HCT116 (cell line): ENCODE results near the gene ECE1. TPM values are rescaled to one million over a fixed set of nuclear protein-coding genes. Genes with fewer than 3 reads are reported as not detected.

Experiments
- ATAC-seq: fragments of 200-7000 bp; cut with Tn5 transposase; 2 replicates; pipeline ENCODE4 v1.9.1; 2020; ENCODE audit warnings: mild to moderate bottlenecking, moderate library complexity
- BruUV-seq: library from RNA; stranded (reverse); fragments of 400-500 nt; replicated peaks from 2 replicates; lab custom pipeline; 2021; lab: Mats Ljungman, UMichigan
- CTCF ChIA-PET: fragments of 300-600 bp; sonication (Branson Sonifier 250); formaldehyde crosslinking; loops from one replicate; lab custom pipeline; 2021; ENCODE audit warnings: antibody characterized with exemption; lab: Charles Lee
- POLR2A ChIA-PET: fragments of 300-600, 350-600 bp; sonication (Branson Sonifier 250); formaldehyde crosslinking; loops from one replicate; lab custom pipeline; 2021; ENCODE audit warnings: antibody characterized with exemption; lab: Charles Lee
- RAD21 ChIA-PET, 2 experiments: fragments of 300-600 bp; sonication (Branson Sonifier 250); formaldehyde crosslinking; loops; one replicate each; lab custom pipeline; 2023; ENCODE audit warnings: low total read pairs in 2 of 2; ENCODE audit not compliant: uncharacterized antibody in 2 of 2, unreplicated experiment in 2 of 2, low non-redundant PET in 1 of 2; lab: Charles Lee
- DNase-seq: peaks from one replicate; pipeline ENCODE4 v3.0.0-alpha.2; 2010; ENCODE audit warnings: low read depth, low spot score
- H2AFZ ChIP-seq: fragments of 200-600 bp; shearing (Covaris generic), sonication (generic); 2 replicates; pipeline ENCODE4 v1.6.1; 2017; ENCODE audit warnings: low read depth, mixed run types, mixed read lengths, antibody characterized with exemption, low read length; ENCODE audit not compliant: poor library complexity, severe bottlenecking
- H3K27ac ChIP-seq: 2 replicates; pipeline ENCODE4 v1.5.1; 2012; ENCODE audit warnings: low read depth, low read length
- H3K27me3 ChIP-seq: fragments of 200-600 bp; sonication (generic); 2 replicates; pipeline ENCODE4 v1.6.1; 2016; ENCODE audit warnings: mixed run types, low read length, mixed read lengths; ENCODE audit not compliant: insufficient read depth
- H3K36me3 ChIP-seq, 2 experiments: fragments of 200-500 bp in 1 of 2; fragments of 200-600 bp in 1 of 2; sonication (Bioruptor generic) in 1 of 2; sonication (generic) in 1 of 2; 2 replicates each; pipeline versions ENCODE4 v1.5.1 to v1.6.1; 2014 to 2016; ENCODE audit warnings: low read length in 2 of 2, inconsistent platforms in 1 of 2, mixed read lengths in 1 of 2, mixed run types in 1 of 2; ENCODE audit not compliant: insufficient read depth in 2 of 2, control insufficient read depth in 1 of 2
- H3K4me1 ChIP-seq, 2 experiments: fragments of 200-600 bp in 1 of 2; sonication (generic) in 1 of 2; 2 replicates each; pipeline versions ENCODE4 v1.5.1 to v1.6.1; 2012 to 2017; ENCODE audit warnings: low read length in 2 of 2, inconsistent platforms in 1 of 2, mild to moderate bottlenecking in 1 of 2, mixed read lengths in 1 of 2, mixed run types in 1 of 2, moderate library complexity in 1 of 2; ENCODE audit not compliant: insufficient read depth in 2 of 2, control insufficient read depth in 1 of 2
- H3K4me2 ChIP-seq: fragments of 200-600 bp; sonication (generic); 2 replicates; pipeline ENCODE4 v1.6.1; 2017; ENCODE audit warnings: mixed run types, low read length, mixed read lengths
- H3K4me3 ChIP-seq, 2 experiments: fragments of 200-600 bp in 1 of 2; sonication (generic) in 1 of 2; replicated peaks in 1 of 2; 2 replicates each; pipeline ENCODE4 v1.5.1; 2011 to 2016; ENCODE audit warnings: low read length in 2 of 2, control low read depth in 1 of 2, low read depth in 1 of 2, mild to moderate bottlenecking in 1 of 2, mixed read lengths in 1 of 2, mixed run types in 1 of 2
- H3K79me2 ChIP-seq: fragments of 200-600 bp; sonication (generic); 2 replicates; pipeline ENCODE4 v1.6.1; 2017; ENCODE audit warnings: mild to moderate bottlenecking, mixed run types, low read length, moderate library complexity, mixed read lengths; ENCODE audit not compliant: insufficient read depth
- H3K9ac ChIP-seq: fragments of 200-600 bp; sonication (generic); 2 replicates; pipeline ENCODE4 v1.6.1; 2016; ENCODE audit warnings: low read length, mixed read lengths
- H3K9me2 ChIP-seq: fragments of 200-600 bp; sonication (generic), shearing (Covaris generic); 2 replicates; pipeline ENCODE4 v1.6.1; 2017; ENCODE audit warnings: mixed run types, mild to moderate bottlenecking, moderate library complexity; ENCODE audit not compliant: insufficient read depth
- H3K9me3 ChIP-seq, 2 experiments: fragments of 200-500 bp in 1 of 2; fragments of 200-600 bp in 1 of 2; sonication (Bioruptor generic) in 1 of 2; sonication (generic) in 1 of 2; 2 replicates each; pipeline ENCODE4 v1.6.1; 2014 to 2017; ENCODE audit warnings: low read length in 2 of 2, mixed read lengths in 2 of 2, inconsistent platforms in 1 of 2, low read depth in 1 of 2, mild to moderate bottlenecking in 1 of 2, mixed run types in 1 of 2, moderate library complexity in 1 of 2; ENCODE audit not compliant: control insufficient read depth in 1 of 2, insufficient read depth in 1 of 2
- H4K20me1 ChIP-seq: fragments of 200-600 bp; sonication (generic), shearing (Covaris generic); 2 replicates; pipeline ENCODE4 v1.6.1; 2017; ENCODE audit warnings: mixed run types, mild to moderate bottlenecking, moderate library complexity; ENCODE audit not compliant: insufficient read depth
- CBX3 ChIP-seq: IDR thresholded peaks from 2 replicates; pipeline ENCODE4 v1.6.1; 2012; ENCODE audit warnings: low read depth
- CEBPB ChIP-seq: IDR thresholded peaks from 2 replicates; pipeline ENCODE4 v1.6.1; 2012; ENCODE audit warnings: low read depth
- EGR1 ChIP-seq: IDR thresholded peaks from 2 replicates; pipeline ENCODE4 v1.6.1; 2012; ENCODE audit warnings: low read depth
- ELF1 ChIP-seq: IDR thresholded peaks from 2 replicates; pipeline ENCODE4 v1.6.1; 2012; ENCODE audit warnings: low read depth, borderline replicate concordance
- EZH2 ChIP-seq: fragments of 200-600 bp; sonication (generic); IDR thresholded peaks from 2 replicates; pipeline ENCODE4 v1.6.1; 2017; ENCODE audit warnings: antibody characterized with exemption, mixed run types
- EZH2phosphoT487 ChIP-seq: fragments of 200-600 bp; IDR thresholded peaks from 2 replicates; pipeline ENCODE4 v1.6.1; 2018; ENCODE audit warnings: antibody characterized with exemption, borderline replicate concordance
- FOSL1 ChIP-seq: IDR thresholded peaks from 2 replicates; pipeline ENCODE4 v1.6.1; 2012; ENCODE audit warnings: low read depth
- JUND ChIP-seq: IDR thresholded peaks from 2 replicates; pipeline ENCODE4 v1.6.1; 2012
- POLR2A ChIP-seq: IDR thresholded peaks from 2 replicates; pipeline ENCODE4 v1.7.0; 2011; ENCODE audit warnings: borderline replicate concordance; ENCODE audit not compliant: insufficient read depth, insufficient read length; ENCODE audit errors: extremely low read depth
- POLR2AphosphoS5 ChIP-seq: IDR thresholded peaks from 2 replicates; pipeline ENCODE4 v1.6.1; 2011; ENCODE audit warnings: mild to moderate bottlenecking, low read depth, low read length, moderate library complexity
- RAD21 ChIP-seq: IDR thresholded peaks from 2 replicates; pipeline ENCODE4 v1.6.1; 2012; ENCODE audit warnings: low read depth, mild to moderate bottlenecking
- SP1 ChIP-seq: IDR thresholded peaks from 2 replicates; pipeline ENCODE4 v1.6.1; 2012; ENCODE audit warnings: low read depth
- SRF ChIP-seq: IDR thresholded peaks from 2 replicates; pipeline ENCODE4 v1.6.1; 2012; ENCODE audit warnings: low read depth
- TCF7L2 ChIP-seq: IDR thresholded peaks from 2 replicates; pipeline ENCODE4 v1.7.0; 2011; ENCODE audit warnings: borderline replicate concordance, inconsistent platforms; ENCODE audit not compliant: insufficient read depth, insufficient read length; ENCODE audit errors: extremely low read depth
- ZFX ChIP-seq: fragments of 450-650 bp; IDR thresholded peaks from 2 replicates; pipeline ENCODE4 v1.6.1; 2017
- intact Hi-C: fragments of 100-400 bp; cut with micrococcal nuclease; formaldehyde crosslinking; loops from 2 replicates; pipeline ENCODE4 v1.10.0; 2022
- total RNA-seq: library from RNA; stranded (reverse); gene quantifications from one replicate; pipeline ENCODE4 v1.2.1, GENCODE V29; 2021; ENCODE audit not compliant: unreplicated experiment
- TF ChIP-seq, protein P1 (sequence below), 3 experiments: fragments of 200-600 bp in 1 of 3; sonication (generic) in 1 of 3; IDR thresholded peaks in 2 of 3; conservative IDR thresholded peaks in 1 of 3; 2 replicates each; pipeline ENCODE4 v1.5.1; 2012 to 2017; ENCODE audit warnings: low read depth in 2 of 3, low read length in 2 of 3, antibody characterized with exemption in 1 of 3, borderline replicate concordance in 1 of 3, control low read depth in 1 of 3, mild to moderate bottlenecking in 1 of 3, mixed read lengths in 1 of 3, mixed run types in 1 of 3, moderate library complexity in 1 of 3; ENCODE audit not compliant: insufficient read depth in 1 of 3
- TF ChIP-seq, protein P2 (sequence below): IDR thresholded peaks from 2 replicates; pipeline ENCODE4 v1.6.1; 2011; ENCODE audit warnings: mild to moderate bottlenecking, low read length, moderate library complexity; ENCODE audit not compliant: insufficient replicate concordance; ENCODE audit errors: extremely low read depth
- TF ChIP-seq, protein P3 (sequence below): IDR thresholded peaks from 2 replicates; pipeline ENCODE4 v1.6.1; 2012
- TF ChIP-seq, protein P4 (sequence below): IDR thresholded peaks from 2 replicates; pipeline ENCODE4 v1.6.1; 2012
- TF ChIP-seq, protein P5 (sequence below): IDR thresholded peaks from 2 replicates; pipeline ENCODE4 v1.6.1; 2012; ENCODE audit warnings: low read depth

Gene ECE1
- total RNA-seq, 1 experiment from 2014 or later = 66.8 TPM

DNA sequence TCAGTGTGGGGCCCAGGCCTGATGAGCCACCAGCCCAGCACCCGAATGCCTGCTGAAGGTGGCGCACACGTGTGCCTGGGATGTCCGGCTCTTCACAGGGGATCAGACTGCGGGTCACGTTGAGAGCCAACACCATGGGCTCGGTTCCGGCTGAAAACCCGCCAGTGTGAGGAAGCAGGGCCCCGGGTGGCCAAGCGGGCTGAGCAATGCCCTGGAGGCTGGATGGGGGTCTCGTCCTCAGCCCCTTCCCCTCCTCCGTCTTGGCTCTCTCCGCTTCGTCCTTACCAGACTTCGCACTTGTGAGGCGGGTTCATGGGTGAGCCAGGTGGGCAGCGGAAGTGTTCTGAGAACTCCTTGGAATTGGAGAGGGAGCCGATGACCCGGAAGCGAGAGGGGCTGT, 70.6 kb downstream of the ECE1 start:
- H2AFZ ChIP-seq = no peak overlapping the region
- H3K27me3 ChIP-seq = no peaks in the 10 kb centered on the region
- intact Hi-C loops = loop anchor here (5.0 kb wide), 1 partner anchor 148 kb away; no protein-coding TSS in a partner anchor
- POLR2A ChIA-PET = no interaction called here
- H3K36me3 ChIP-seq = peaks cover 6 to 7% of the 10 kb centered on the region in 2 experiments; a peak in 3 of 4 replicates
- CTCF ChIA-PET = interaction anchor here (3.5 kb wide), 1 partner anchor 148 kb away, joined by 53 read pairs; no protein-coding TSS in a partner anchor
- TF ChIP-seq JUND = no peak
- TF ChIP-seq, protein P1, sequence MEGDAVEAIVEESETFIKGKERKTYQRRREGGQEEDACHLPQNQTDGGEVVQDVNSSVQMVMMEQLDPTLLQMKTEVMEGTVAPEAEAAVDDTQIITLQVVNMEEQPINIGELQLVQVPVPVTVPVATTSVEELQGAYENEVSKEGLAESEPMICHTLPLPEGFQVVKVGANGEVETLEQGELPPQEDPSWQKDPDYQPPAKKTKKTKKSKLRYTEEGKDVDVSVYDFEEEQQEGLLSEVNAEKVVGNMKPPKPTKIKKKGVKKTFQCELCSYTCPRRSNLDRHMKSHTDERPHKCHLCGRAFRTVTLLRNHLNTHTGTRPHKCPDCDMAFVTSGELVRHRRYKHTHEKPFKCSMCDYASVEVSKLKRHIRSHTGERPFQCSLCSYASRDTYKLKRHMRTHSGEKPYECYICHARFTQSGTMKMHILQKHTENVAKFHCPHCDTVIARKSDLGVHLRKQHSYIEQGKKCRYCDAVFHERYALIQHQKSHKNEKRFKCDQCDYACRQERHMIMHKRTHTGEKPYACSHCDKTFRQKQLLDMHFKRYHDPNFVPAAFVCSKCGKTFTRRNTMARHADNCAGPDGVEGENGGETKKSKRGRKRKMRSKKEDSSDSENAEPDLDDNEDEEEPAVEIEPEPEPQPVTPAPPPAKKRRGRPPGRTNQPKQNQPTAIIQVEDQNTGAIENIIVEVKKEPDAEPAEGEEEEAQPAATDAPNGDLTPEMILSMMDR (IDR thresholded peaks at IDR 0.05 in 2 of 3, conservative IDR thresholded peaks at IDR 0.05 in 1 of 3; ENCODE audit: borderline replicate concordance in 1 of 3, insufficient read depth in 1 of 3, low read depth in 2 of 3, low read length in 2 of 3) = no peak
- TF ChIP-seq, protein P2, sequence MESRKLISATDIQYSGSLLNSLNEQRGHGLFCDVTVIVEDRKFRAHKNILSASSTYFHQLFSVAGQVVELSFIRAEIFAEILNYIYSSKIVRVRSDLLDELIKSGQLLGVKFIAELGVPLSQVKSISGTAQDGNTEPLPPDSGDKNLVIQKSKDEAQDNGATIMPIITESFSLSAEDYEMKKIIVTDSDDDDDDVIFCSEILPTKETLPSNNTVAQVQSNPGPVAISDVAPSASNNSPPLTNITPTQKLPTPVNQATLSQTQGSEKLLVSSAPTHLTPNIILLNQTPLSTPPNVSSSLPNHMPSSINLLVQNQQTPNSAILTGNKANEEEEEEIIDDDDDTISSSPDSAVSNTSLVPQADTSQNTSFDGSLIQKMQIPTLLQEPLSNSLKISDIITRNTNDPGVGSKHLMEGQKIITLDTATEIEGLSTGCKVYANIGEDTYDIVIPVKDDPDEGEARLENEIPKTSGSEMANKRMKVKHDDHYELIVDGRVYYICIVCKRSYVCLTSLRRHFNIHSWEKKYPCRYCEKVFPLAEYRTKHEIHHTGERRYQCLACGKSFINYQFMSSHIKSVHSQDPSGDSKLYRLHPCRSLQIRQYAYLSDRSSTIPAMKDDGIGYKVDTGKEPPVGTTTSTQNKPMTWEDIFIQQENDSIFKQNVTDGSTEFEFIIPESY = no peak
- no peak for TF ChIP-seq CEBPB
- no peak for TF ChIP-seq EGR1
- TF ChIP-seq ELF1 = no peak
- TF ChIP-seq TCF7L2 = no peak
- TF ChIP-seq, protein P3, sequence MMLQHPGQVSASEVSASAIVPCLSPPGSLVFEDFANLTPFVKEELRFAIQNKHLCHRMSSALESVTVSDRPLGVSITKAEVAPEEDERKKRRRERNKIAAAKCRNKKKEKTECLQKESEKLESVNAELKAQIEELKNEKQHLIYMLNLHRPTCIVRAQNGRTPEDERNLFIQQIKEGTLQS = no peak
- TF ChIP-seq POLR2A = no peak
- no peak for TF ChIP-seq ZFX
- TF ChIP-seq CBX3 = no peak
- TF ChIP-seq RAD21 = no peak
- no peak for TF ChIP-seq SRF
- TF ChIP-seq, protein P4, sequence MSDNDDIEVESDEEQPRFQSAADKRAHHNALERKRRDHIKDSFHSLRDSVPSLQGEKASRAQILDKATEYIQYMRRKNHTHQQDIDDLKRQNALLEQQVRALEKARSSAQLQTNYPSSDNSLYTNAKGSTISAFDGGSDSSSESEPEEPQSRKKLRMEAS = no peak
- no peak for TF ChIP-seq EZH2
- TF ChIP-seq SP1 = no peak
- TF ChIP-seq POLR2AphosphoS5 = no peak
- TF ChIP-seq, protein P5, sequence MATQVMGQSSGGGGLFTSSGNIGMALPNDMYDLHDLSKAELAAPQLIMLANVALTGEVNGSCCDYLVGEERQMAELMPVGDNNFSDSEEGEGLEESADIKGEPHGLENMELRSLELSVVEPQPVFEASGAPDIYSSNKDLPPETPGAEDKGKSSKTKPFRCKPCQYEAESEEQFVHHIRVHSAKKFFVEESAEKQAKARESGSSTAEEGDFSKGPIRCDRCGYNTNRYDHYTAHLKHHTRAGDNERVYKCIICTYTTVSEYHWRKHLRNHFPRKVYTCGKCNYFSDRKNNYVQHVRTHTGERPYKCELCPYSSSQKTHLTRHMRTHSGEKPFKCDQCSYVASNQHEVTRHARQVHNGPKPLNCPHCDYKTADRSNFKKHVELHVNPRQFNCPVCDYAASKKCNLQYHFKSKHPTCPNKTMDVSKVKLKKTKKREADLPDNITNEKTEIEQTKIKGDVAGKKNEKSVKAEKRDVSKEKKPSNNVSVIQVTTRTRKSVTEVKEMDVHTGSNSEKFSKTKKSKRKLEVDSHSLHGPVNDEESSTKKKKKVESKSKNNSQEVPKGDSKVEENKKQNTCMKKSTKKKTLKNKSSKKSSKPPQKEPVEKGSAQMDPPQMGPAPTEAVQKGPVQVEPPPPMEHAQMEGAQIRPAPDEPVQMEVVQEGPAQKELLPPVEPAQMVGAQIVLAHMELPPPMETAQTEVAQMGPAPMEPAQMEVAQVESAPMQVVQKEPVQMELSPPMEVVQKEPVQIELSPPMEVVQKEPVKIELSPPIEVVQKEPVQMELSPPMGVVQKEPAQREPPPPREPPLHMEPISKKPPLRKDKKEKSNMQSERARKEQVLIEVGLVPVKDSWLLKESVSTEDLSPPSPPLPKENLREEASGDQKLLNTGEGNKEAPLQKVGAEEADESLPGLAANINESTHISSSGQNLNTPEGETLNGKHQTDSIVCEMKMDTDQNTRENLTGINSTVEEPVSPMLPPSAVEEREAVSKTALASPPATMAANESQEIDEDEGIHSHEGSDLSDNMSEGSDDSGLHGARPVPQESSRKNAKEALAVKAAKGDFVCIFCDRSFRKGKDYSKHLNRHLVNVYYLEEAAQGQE = no peak
- no peak for TF ChIP-seq FOSL1
- TF ChIP-seq EZH2phosphoT487 = no peak
- H3K27ac ChIP-seq = no peak overlapping the region
- H4K20me1 ChIP-seq = no peaks in the 10 kb centered on the region
- no peaks in the 10 kb centered on the region for H3K79me2 ChIP-seq
- DNase-seq (no peak), ATAC-seq (no peak)
- H3K9me2 ChIP-seq = no peaks in the 10 kb centered on the region
- H3K9me3 ChIP-seq = no peaks in the 10 kb centered on the region
- no peak overlapping the region for H3K9ac ChIP-seq
- H3K4me3 ChIP-seq = no peak overlapping the region
- peaks cover 2 to 3% of the 10 kb centered on the region in 2 experiments; a peak in 2 of 4 replicates for H3K4me1 ChIP-seq
- TSS peak; percentile 35 for BruUV-seq
- no peak overlapping the region for H3K4me2 ChIP-seq
- RAD21 ChIA-PET = no interaction called here
